ENCODE measurements around the gene DOCK1.

GRCh38 chr10:127127822-127128221 lies 222.6 kb downstream of the DOCK1 start:
- TF ChIP-seq EZH2 (IDR thresholded peaks at IDR 0.05; ENCODE audit: borderline replicate concordance, insufficient read depth, low read length, poor library complexity, severe bottlenecking) (no peak), CTCF (IDR thresholded peaks at IDR 0.05; ENCODE audit: poor library complexity, severe bottlenecking) (no peak), SMC3 (conservative IDR thresholded peaks at IDR 0.05; ENCODE audit: poor library complexity) (no peak), EP300 (conservative IDR thresholded peaks at IDR 0.05; ENCODE audit: poor library complexity, severe bottlenecking) (no peak), POLR2AphosphoS5 (IDR thresholded peaks at IDR 0.05) (no peak), REST (IDR thresholded peaks at IDR 0.05; ENCODE audit: borderline replicate concordance) (no peak), TAF1 (IDR thresholded peaks at IDR 0.05; ENCODE audit: low read depth) (no peak)

All from neural cell (in vitro differentiated cells).